Activated CD4-positive, alpha-beta memory T cell treated with anti-CD3 and anti-CD28 coated beads, Interleukin-2, amount 10 ng/mL, durations not matched to agents 7 days and 5 days (primary cell): ENCODE results near the gene RPRD1B. TPM values are rescaled to one million over a fixed set of nuclear protein-coding genes. Genes with fewer than 3 reads are reported as not detected.

Experiments used
- CTCF ChIA-PET: fragments of 350-600 bp; sonication (Branson Sonifier 250); formaldehyde crosslinking; loops from one replicate; lab custom pipeline; 2021; ENCODE audit warnings: antibody characterized with exemption, inconsistent platforms; lab: Charles Lee
- POLR2A ChIA-PET: fragments of 350-600 bp; sonication (Branson Sonifier 250); formaldehyde crosslinking; loops from one replicate; lab custom pipeline; 2021; ENCODE audit warnings: antibody characterized with exemption; lab: Charles Lee
- DNase-seq: peaks from one replicate; pipeline ENCODE4 v3.0.0-alpha.2; 2020
- H3K27ac Mint-ChIP-seq: one replicate; pipeline ENCODE4 v1.8.0; 2021; ENCODE audit warnings: mild to moderate bottlenecking, mixed read lengths
- H3K27me3 Mint-ChIP-seq: one replicate; pipeline ENCODE4 v1.8.0; 2021; ENCODE audit warnings: mixed read lengths
- H3K36me3 Mint-ChIP-seq: one replicate; pipeline ENCODE4 v1.8.0; 2021; ENCODE audit warnings: low read depth, mixed read lengths
- H3K4me1 Mint-ChIP-seq: one replicate; pipeline ENCODE4 v1.8.0; 2021; ENCODE audit warnings: mixed read lengths
- H3K4me3 Mint-ChIP-seq: one replicate; pipeline ENCODE4 v1.8.0; 2021; ENCODE audit warnings: mild to moderate bottlenecking, mixed read lengths
- H3K9me3 Mint-ChIP-seq: one replicate; pipeline ENCODE4 v1.8.0; 2021; ENCODE audit warnings: mixed read lengths
- total RNA-seq, 2 experiments: library from RNA; stranded (reverse); gene quantifications; one replicate each; pipeline ENCODE4 v1.2.3, GENCODE V29; 2021

RPRD1B gene
- total RNA-seq, 2 experiments from 2014 or later = 27.6 to 33.2 TPM

DNA sequence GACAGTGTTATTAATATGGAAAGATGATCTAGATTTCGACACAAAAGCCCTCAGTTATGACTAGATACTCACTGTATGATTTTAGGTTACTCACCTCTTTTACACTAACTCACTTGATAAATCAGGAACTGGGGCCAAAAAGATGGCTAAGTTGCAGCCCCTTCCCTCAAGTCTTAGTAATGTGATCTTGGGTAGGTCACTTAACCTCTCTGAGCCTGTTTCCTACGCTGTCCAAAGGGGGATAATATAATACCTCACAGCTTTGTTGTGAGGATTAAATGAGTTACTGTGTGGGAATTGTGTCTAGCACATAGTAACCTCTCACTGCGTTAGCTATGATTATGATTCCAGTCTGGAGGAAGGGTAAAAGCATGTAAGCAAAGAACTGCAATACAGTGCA, 1.6 kb upstream of the RPRD1B start:
- H3K9me3 Mint-ChIP-seq = peaks cover 2% of the 10 kb centered on the region
- no peak for DNase-seq
- ChIA-PET POLR2A (interaction anchor here (1.8 to 3.0 kb wide), 2 partner anchors 10 to 25 kb away, joined by 7 to 28 read pairs; no protein-coding TSS in a partner anchor), CTCF (interaction anchor here (2.2 kb wide), 1 partner anchor 40 kb away, joined by 4 read pairs; no protein-coding TSS in a partner anchor)
- peak overlapping the region; percentile 97 for H3K27ac Mint-ChIP-seq
- no peaks in the 10 kb centered on the region for H3K27me3 Mint-ChIP-seq
- peak overlapping the region; percentile 95 for H3K4me3 Mint-ChIP-seq
- peaks cover 69% of the 10 kb centered on the region for H3K4me1 Mint-ChIP-seq
- H3K36me3 Mint-ChIP-seq = peaks cover 49% of the 10 kb centered on the region

DNA sequence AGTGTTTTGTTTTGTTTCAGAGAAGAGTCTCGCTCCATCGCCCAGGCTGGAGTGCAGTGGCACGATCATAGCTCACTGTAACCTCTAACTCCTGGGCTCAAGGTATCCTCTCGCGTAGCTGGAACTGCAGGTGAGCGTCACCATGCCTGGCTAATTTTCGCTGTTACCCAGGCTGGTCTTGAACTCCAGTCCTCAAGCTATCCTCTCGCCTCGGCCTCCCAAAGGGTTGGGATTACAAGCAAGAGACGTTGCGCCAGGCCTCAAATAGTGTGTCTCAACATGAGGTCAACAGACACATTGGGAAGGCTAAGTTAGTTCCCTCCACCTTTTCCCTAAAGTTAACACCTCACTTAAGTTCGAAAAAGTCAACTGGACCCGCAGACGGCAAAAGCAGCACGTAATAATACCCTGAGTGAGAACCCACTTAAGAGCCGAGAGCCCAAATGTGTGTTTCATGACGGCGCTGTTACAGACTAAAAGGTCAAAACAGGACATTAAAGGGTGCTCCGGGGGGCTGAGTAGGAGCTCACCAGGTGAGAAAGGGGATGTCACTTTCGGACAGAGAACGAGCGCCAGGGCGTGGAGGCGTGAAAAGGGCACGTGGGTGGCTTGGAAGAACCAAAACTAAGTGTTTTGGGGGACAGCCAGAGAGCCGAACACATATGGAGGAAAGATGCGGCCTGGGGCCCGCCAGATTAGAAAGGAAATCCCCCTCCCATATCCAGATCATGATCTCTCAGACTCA, 789 bp upstream of the RPRD1B start:
- no peak for DNase-seq
- peak overlapping the region; percentile 95 for H3K4me3 Mint-ChIP-seq
- peaks cover 2% of the 10 kb centered on the region for H3K9me3 Mint-ChIP-seq
- H3K27me3 Mint-ChIP-seq = no peaks in the 10 kb centered on the region
- H3K4me1 Mint-ChIP-seq = peaks cover 76% of the 10 kb centered on the region
- H3K27ac Mint-ChIP-seq = peak overlapping the region; percentile 97
- peaks cover 54% of the 10 kb centered on the region for H3K36me3 Mint-ChIP-seq
- ChIA-PET POLR2A (interaction anchor here (1.0 to 3.0 kb wide), 27 partner anchors 9 to 1567 kb away, joined by 3 to 28 read pairs (median 5); partner anchors contain the start of genes MROH8, RALGAPB, RPN2 and SNHG17), CTCF (interaction anchor here (0.8 to 2.5 kb wide), 5 partner anchors 13 to 468 kb away, joined by 3 to 11 read pairs (median 4); no protein-coding TSS in a partner anchor)

DNA sequence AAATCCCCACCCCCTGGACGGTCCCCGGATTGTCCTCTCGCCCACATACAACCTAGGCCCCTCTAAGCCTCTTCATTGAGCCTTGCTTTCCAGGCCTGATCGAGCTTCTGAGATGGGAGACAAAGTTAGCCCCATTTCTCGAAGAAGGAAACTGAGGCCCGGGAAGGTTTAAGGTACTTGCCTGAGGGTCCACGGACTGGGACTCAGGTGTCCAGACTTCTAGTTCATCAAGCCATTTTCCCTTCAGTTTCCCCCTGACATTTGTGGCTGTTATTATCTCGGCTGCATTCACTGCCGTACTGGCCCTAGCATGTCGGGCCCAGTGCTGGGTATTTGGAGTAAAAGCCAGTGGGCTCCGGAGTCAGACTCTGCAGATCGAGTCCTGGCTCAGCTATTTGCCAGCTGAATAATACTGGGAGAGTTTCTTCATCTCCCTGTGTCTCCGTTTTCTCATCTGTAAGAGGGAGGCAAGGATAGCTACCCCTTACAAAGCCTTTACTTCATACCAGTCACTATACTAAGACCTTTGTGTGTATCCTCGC, 633 bp downstream of the RPRD1B start:
- H3K36me3 Mint-ChIP-seq = peaks cover 46% of the 10 kb centered on the region
- H3K4me1 Mint-ChIP-seq = peaks cover 68% of the 10 kb centered on the region
- POLR2A ChIA-PET = interaction anchor here (1.0 to 3.0 kb wide), 28 partner anchors 10 to 938 kb away, joined by 3 to 28 read pairs (median 4); partner anchors contain the start of genes MROH8, RALGAPB, RBL1 and RPN2
- CTCF ChIA-PET = interaction anchor here (1.4 to 2.5 kb wide), 4 partner anchors 12 to 470 kb away, joined by 3 to 11 read pairs (median 4); no protein-coding TSS in a partner anchor
- no peak for DNase-seq
- peaks cover 2% of the 10 kb centered on the region for H3K9me3 Mint-ChIP-seq
- H3K27me3 Mint-ChIP-seq = no peaks in the 10 kb centered on the region
- peak overlapping the region; percentile 97 for H3K27ac Mint-ChIP-seq
- peak overlapping the region; percentile 95 for H3K4me3 Mint-ChIP-seq

DNA sequence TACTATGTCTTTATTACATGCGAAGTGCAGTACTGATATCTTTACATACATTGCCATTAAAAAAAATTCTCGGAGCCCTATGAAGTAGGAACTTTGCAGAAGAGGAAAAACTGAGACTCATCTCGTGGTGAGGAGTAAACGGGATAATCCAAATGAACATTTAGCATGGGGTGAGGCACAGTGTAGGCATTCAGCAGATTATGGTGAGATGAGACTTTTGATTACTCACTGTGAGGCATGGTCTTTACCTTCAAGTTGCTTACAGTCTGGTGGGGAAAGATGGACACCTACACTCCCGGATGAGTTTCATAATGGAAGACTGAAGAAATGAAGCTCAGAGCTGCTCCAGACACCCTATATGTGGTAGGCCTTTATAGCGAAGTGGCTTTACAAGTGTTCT, 1.4 kb downstream of the RPRD1B start:
- no peak for DNase-seq
- no peaks in the 10 kb centered on the region for H3K9me3 Mint-ChIP-seq
- no peaks in the 10 kb centered on the region for H3K27me3 Mint-ChIP-seq
- H3K4me3 Mint-ChIP-seq = peak overlapping the region; percentile 95
- POLR2A ChIA-PET = interaction anchor here (1.1 to 2.3 kb wide), 3 partner anchors 9 to 411 kb away, joined by 3 to 19 read pairs (median 4); no protein-coding TSS in a partner anchor
- peaks cover 61% of the 10 kb centered on the region for H3K4me1 Mint-ChIP-seq
- H3K36me3 Mint-ChIP-seq = peaks cover 39% of the 10 kb centered on the region
- CTCF ChIA-PET = interaction anchor here (2.5 kb wide), 1 partner anchor 23 kb away, joined by 11 read pairs; no protein-coding TSS in a partner anchor
- peak overlapping the region; percentile 97 for H3K27ac Mint-ChIP-seq

DNA sequence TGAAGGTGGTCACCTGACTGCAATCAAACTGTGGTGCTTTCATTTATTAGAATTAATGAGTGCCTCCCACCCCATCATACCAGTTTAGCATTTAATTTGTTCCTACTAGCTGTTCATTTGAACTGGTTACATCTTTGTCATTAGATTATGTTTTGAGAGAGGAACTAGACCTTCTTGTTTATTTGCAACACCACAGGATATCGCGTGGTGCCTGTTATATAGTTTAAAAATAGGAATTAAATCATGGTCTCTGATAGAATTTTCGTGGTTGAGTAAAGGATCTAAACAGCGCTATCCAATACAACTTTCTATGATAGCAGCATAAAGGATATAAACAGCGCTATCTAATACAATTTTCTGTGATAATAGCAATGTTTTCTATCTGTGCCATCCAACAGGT, 2.8 kb downstream of the RPRD1B start:
- Mint-ChIP-seq H3K27ac (no peak overlapping the region), H3K27me3 (no peaks in the 10 kb centered on the region), H3K36me3 (peaks cover 43% of the 10 kb centered on the region), H3K4me1 (peaks cover 53% of the 10 kb centered on the region), H3K9me3 (no peaks in the 10 kb centered on the region), H3K4me3 (no peak overlapping the region)
- ChIA-PET CTCF (interaction anchor here (0.6 kb wide), 2 partner anchors 94 to 1053 kb away, joined by 3 read pairs; no protein-coding TSS in a partner anchor), POLR2A (interaction anchor here (0.7 to 1.0 kb wide), 3 partner anchors 12 to 18 kb away, joined by 3 to 4 read pairs (median 3); no protein-coding TSS in a partner anchor)
- no peak for DNase-seq

GRCh38 chr20:38040276-38040675, 6.7 kb downstream of the RPRD1B start:
- ChIA-PET POLR2A (no interaction called here), CTCF (interaction anchor here (1.0 to 1.7 kb wide), 2 partner anchors 16 to 18 kb away, joined by 4 read pairs; no protein-coding TSS in a partner anchor)
- Mint-ChIP-seq H3K36me3 (peaks cover 55% of the 10 kb centered on the region), H3K27ac (no peak overlapping the region), H3K27me3 (no peaks in the 10 kb centered on the region), H3K9me3 (no peaks in the 10 kb centered on the region), H3K4me3 (no peak overlapping the region), H3K4me1 (peaks cover 35% of the 10 kb centered on the region)
- no peak for DNase-seq

DNA sequence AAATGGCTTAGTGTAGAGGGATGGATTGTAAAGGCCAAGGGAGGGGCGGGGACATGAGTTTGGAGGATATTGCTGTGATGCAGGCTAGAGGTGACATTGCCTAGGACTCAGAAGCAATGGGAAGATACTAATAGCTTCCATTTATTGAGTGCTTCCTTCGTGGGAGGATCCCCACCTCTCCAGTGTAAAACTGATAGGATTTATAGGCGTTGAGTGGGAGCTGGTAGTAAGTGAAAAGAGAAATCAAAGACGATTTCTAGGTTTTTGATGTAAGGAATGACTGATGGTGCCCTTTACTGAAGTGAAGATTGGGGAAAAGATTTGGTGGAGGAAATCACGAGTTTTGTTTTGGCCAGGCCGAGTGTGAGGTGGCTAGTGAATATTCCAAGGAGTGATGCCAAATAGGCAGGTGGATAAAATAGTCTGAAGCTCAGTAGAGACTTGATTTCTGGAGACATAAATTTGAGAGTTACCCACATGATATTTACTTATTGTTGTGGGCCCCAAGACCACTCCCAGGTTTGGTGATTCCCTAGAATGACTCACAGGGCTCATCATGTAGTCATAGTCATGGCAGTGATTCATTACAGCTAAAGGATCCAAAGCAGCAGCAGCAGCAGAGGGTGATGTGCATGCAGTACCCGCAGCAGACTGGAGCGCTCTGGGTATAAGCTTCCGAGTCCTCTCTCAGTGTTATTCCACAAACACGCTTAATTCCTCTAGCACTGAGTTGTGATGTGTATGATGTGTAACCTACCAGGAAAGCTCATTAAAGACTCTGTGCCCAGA, 10.2 kb downstream of the RPRD1B start:
- Mint-ChIP-seq H3K4me3 (no peak overlapping the region), H3K9me3 (no peaks in the 10 kb centered on the region), H3K27ac (no peak overlapping the region), H3K27me3 (no peaks in the 10 kb centered on the region), H3K4me1 (peaks cover 15% of the 10 kb centered on the region), H3K36me3 (peaks cover 57% of the 10 kb centered on the region)
- ChIA-PET POLR2A (interaction anchor here (3.3 kb wide), 1 partner anchor 10 kb away, joined by 19 read pairs; the partner anchor contains the start of genes RPRD1B and TTI1), CTCF (no interaction called here)
- DNase-seq = no peak

DNA sequence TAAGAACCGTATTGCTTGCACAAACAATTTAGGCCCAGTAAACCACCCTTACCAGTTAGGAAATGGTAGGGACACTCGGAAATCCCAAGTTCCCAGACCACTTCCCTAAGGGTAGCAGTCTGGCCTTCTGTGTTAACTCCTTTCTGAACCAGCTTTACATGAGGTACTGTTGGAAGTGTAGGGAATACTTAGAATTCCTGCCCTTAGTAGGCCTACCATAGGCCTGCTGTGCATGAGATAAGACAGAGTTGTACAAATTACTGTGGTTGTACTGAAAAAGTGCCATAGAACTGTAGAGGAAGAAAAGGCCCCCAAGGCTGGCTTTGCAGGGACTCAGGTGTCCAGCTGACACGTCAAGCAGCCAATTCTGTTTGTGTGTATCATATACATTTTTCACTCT, 11.1 kb downstream of the RPRD1B start:
- ChIA-PET CTCF (no interaction called here), POLR2A (interaction anchor here (3.3 kb wide), 1 partner anchor 11 kb away, joined by 19 read pairs; the partner anchor contains the start of genes RPRD1B and TTI1)
- no peaks in the 10 kb centered on the region for H3K9me3 Mint-ChIP-seq
- H3K27ac Mint-ChIP-seq = no peak overlapping the region
- H3K36me3 Mint-ChIP-seq = peaks cover 63% of the 10 kb centered on the region
- H3K4me1 Mint-ChIP-seq = peaks cover 17% of the 10 kb centered on the region
- no peak for DNase-seq
- H3K4me3 Mint-ChIP-seq = no peak overlapping the region
- no peaks in the 10 kb centered on the region for H3K27me3 Mint-ChIP-seq

GRCh38 chr20:38046572-38046971, 13.0 kb downstream of the RPRD1B start:
- Mint-ChIP-seq H3K27ac (no peak overlapping the region), H3K4me3 (no peak overlapping the region), H3K4me1 (peaks cover 25% of the 10 kb centered on the region), H3K27me3 (no peaks in the 10 kb centered on the region), H3K36me3 (peaks cover 63% of the 10 kb centered on the region), H3K9me3 (no peaks in the 10 kb centered on the region)
- DNase-seq = no peak
- ChIA-PET POLR2A (interaction anchor here (1.5 kb wide), 1 partner anchor 13 kb away, joined by 4 read pairs; the partner anchor contains the start of genes RPRD1B and TTI1), CTCF (interaction anchor here (1.1 to 1.4 kb wide), 2 partner anchors 11 to 13 kb away, joined by 4 read pairs; partner anchors contain the start of genes RPRD1B and TTI1)

- H3K27me3 Mint-ChIP-seq = no peaks in the 10 kb centered on the region
- CTCF ChIA-PET = interaction anchor here (0.9 kb wide), 1 partner anchor 172 kb away, joined by 4 read pairs; no protein-coding TSS in a partner anchor
- no peaks in the 10 kb centered on the region for H3K9me3 Mint-ChIP-seq
- H3K27ac Mint-ChIP-seq = no peak overlapping the region
- POLR2A ChIA-PET = interaction anchor here (3.5 kb wide), 1 partner anchor 16 kb away, joined by 13 read pairs; the partner anchor contains the start of genes RPRD1B and TTI1
- no peak overlapping the region for H3K4me3 Mint-ChIP-seq
- peaks cover 49% of the 10 kb centered on the region for H3K36me3 Mint-ChIP-seq
- DNase-seq = no peak
- peaks cover 23% of the 10 kb centered on the region for H3K4me1 Mint-ChIP-seq
Measured at GRCh38 chr20:38049800-38050199, 16.3 kb downstream of the RPRD1B start.

GRCh38 chr20:38050686-38051085, 17.1 kb downstream of the RPRD1B start:
- Mint-ChIP-seq H3K4me3 (no peak overlapping the region), H3K27ac (no peak overlapping the region)

More at GRCh38 chr20:38050686-38051085, 17.1 kb downstream of the RPRD1B start:
- Mint-ChIP-seq H3K4me1 (peaks cover 27% of the 10 kb centered on the region), H3K27me3 (no peaks in the 10 kb centered on the region), H3K9me3 (no peaks in the 10 kb centered on the region), H3K36me3 (peaks cover 55% of the 10 kb centered on the region)
- DNase-seq = no peak
- CTCF ChIA-PET = interaction anchor here (0.9 to 1.2 kb wide), 3 partner anchors 9 to 171 kb away, joined by 3 to 4 read pairs (median 3); no protein-coding TSS in a partner anchor
- POLR2A ChIA-PET = interaction anchor here (3.5 kb wide), 1 partner anchor 17 kb away, joined by 13 read pairs; the partner anchor contains the start of genes RPRD1B and TTI1
